Measurements from ENCODE around the gene CPNE1. TPM values are rescaled to one million over a fixed set of nuclear protein-coding genes. Genes with fewer than 3 reads are reported as not detected.
A peak's percentile ranks its signal among the peaks of the same experiment; 100 is the strongest.

The CPNE1 gene
- total and polyA plus RNA-seq, 2 of the 8 experiments (the other 6 are each of a cell fraction or from before 2014, with no cell fraction given): 294 to 346 TPM

DNA sequence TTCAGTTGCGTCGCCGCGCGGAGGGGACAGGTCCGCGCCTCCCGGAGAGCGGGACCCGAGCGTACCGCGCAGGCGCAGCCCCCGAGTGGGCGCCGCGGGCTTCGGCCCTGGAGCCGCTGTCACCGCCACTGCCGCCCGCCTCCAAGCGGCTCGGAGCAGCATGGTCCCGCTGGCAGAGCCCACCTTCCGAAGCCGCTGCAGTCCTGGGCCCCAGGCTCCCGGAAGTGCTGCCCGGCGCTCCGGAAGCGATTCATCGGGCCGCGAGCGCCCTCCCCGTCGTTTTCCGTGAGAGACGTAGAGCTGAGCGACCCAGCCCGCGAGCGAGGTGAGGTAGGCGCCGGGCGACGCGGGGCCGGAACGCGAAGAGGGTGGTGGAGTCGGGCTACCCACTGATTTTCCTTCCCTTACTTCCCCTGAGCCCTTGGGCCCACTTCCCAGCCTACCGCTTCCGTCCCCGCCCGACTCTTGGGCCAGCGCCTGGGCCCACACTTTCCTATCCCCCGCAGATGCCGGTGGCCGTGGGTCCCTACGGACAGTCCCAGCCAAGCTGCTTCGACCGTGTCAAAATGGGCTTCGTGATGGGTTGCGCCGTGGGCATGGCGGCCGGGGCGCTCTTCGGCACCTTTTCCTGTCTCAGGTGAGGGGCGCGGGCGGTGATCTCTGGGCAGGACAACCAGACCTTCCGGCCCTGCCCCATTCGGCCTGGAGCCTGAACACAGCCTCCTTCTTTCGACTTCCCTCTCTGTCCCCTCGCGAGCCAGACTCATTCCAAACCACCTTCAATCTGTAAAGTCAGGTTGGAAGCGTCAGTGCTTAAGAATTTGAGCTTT lies 34.6 kb upstream of the CPNE1 start, which contains the start of the genes NFS1 and ROMO1 (continued):
- no peak for TF ChIP-seq CHD7 (IDR thresholded peaks at IDR 0.05; ENCODE audit: insufficient replicate concordance, low read length)
- TF ChIP-seq, protein P1, sequence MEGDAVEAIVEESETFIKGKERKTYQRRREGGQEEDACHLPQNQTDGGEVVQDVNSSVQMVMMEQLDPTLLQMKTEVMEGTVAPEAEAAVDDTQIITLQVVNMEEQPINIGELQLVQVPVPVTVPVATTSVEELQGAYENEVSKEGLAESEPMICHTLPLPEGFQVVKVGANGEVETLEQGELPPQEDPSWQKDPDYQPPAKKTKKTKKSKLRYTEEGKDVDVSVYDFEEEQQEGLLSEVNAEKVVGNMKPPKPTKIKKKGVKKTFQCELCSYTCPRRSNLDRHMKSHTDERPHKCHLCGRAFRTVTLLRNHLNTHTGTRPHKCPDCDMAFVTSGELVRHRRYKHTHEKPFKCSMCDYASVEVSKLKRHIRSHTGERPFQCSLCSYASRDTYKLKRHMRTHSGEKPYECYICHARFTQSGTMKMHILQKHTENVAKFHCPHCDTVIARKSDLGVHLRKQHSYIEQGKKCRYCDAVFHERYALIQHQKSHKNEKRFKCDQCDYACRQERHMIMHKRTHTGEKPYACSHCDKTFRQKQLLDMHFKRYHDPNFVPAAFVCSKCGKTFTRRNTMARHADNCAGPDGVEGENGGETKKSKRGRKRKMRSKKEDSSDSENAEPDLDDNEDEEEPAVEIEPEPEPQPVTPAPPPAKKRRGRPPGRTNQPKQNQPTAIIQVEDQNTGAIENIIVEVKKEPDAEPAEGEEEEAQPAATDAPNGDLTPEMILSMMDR (IDR thresholded peaks at IDR 0.05; ENCODE audit: control extremely low read depth in 1 of 3, insufficient read depth in 1 of 3, low read depth in 1 of 3, low read length in 3 of 3): peak in 2 of 3 experiments; percentile 32 to 39; a peak in 2 of 4 replicates
- TF ChIP-seq, protein P2, sequence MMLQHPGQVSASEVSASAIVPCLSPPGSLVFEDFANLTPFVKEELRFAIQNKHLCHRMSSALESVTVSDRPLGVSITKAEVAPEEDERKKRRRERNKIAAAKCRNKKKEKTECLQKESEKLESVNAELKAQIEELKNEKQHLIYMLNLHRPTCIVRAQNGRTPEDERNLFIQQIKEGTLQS (IDR thresholded peaks at IDR 0.05; ENCODE audit: insufficient read depth, low read depth, low read length): peak; percentile 60
- no peak for TF ChIP-seq KDM1A (IDR thresholded peaks at IDR 0.05; ENCODE audit: borderline replicate concordance, low read length)
- TF ChIP-seq YY1 (IDR thresholded peaks at IDR 0.05; ENCODE audit: low read depth, low read length): no peak; the same call in 1 of the 2 replicates
- TF ChIP-seq CHD1 (IDR thresholded peaks at IDR 0.05; ENCODE audit: low read depth, low read length): no peak
